Forelimb muscle (tissue), 1 donor: Measurements from ENCODE around the gene DSCAML1. TPM values are rescaled to one million over a fixed set of nuclear protein-coding genes. Genes with fewer than 3 reads are reported as not detected.

Experiments used
- DNase-seq: peaks from one replicate; pipeline ENCODE4 v3.0.0-alpha.2; 2013; ENCODE audit warnings: low read depth
- polyA plus RNA-seq: library from polyadenylated mRNA; unstranded; fragments of 120-200 nt; gene quantifications from one replicate; pipeline ENCODE4 v1.2.1, GENCODE V29; 2013; ENCODE audit not compliant: insufficient read length

DSCAML1 gene
- polyA plus RNA-seq = 0.63 TPM

GRCh38 chr11:117796872-117797529 is at the start of gene DSCAML1:
Gene DSCAML1, minus strand, starts transcription at chr11:117797216. Its CDS starts 137 bp downstream, at chr11:117797079.
- DNase-seq = no peak

- DNase-seq = no peak
Measured at GRCh38 chr11:117843666-117844484, 46.9 kb upstream of the DSCAML1 start.

- DNase-seq = no peak
Measured at GRCh38 chr11:117842131-117842941, 45.3 kb upstream of the DSCAML1 start.

- DNase-seq = no peak
Measured at GRCh38 chr11:117841551-117842031, 44.6 kb upstream of the DSCAML1 start.

GRCh38 chr11:117840881-117841550 is 44.0 kb upstream of the DSCAML1 start:
- no peak for DNase-seq

- no peak for DNase-seq
Measured at GRCh38 chr11:117839936-117840813, 43.2 kb upstream of the DSCAML1 start.

- no peak for DNase-seq
Measured at GRCh38 chr11:117839380-117839881, 42.4 kb upstream of the DSCAML1 start.

GRCh38 chr11:117838901-117839300 is 41.9 kb upstream of the DSCAML1 start:
- DNase-seq = no peak

GRCh38 chr11:117837791-117838190 is 40.8 kb upstream of the DSCAML1 start:
- no peak for DNase-seq

GRCh38 chr11:117837070-117837776 is 40.2 kb upstream of the DSCAML1 start:
- DNase-seq = no peak

GRCh38 chr11:117836077-117836960 is 39.3 kb upstream of the DSCAML1 start:
- no peak for DNase-seq

- no peak for DNase-seq
Measured at GRCh38 chr11:117835576-117835975, 38.6 kb upstream of the DSCAML1 start.

- DNase-seq = no peak
Measured at GRCh38 chr11:117834838-117835443, 37.9 kb upstream of the DSCAML1 start.

- DNase-seq = no peak
Measured at GRCh38 chr11:117834068-117834810, 37.2 kb upstream of the DSCAML1 start.

- no peak for DNase-seq
Measured at GRCh38 chr11:117833401-117833891, 36.4 kb upstream of the DSCAML1 start.

GRCh38 chr11:117832511-117832910 is 35.5 kb upstream of the DSCAML1 start:
- no peak for DNase-seq
